ENCODE data around the gene MBD5. TPM values are rescaled to one million over a fixed set of nuclear protein-coding genes. Genes with fewer than 3 reads are reported as not detected.

The MBD5 gene
- total RNA-seq, 1 donor from 2014 or later, result 42.1 TPM

DNA sequence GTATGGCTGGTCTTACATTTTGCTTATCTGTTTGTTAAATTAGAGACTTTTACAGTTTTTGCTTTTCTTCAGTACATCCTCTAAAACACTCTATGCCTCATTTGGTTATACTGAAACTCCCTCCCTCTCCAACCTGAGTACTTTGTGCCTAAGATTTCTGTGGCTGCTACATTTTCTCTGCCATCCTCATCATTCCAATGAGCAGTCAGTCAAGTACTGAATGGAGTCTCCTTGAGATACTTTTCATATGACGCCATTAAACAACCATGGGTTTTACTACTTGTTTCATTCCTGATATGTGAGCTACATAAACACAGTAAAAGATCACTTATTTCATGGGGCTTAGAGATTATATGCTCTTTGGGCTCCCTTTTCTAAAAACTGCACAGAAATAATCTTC, 427.0 kb downstream of the MBD5 start:
- H3K4me1 ChIP-seq, result no peaks in the 10 kb centered on the region
- intact Hi-C loops (cut with DNase I), result no loop called here
- H3K27ac ChIP-seq, result no peak overlapping the region
- H3K4me3 ChIP-seq, result no peak overlapping the region
- no peak for DNase-seq
- no peaks in the 10 kb centered on the region for H3K27me3 ChIP-seq
- TF ChIP-seq CTCF (IDR thresholded peaks at IDR 0.05), result no peak
- no peaks in the 10 kb centered on the region for H3K9me3 ChIP-seq
- ATAC-seq, result peak; percentile 78
- no peaks in the 10 kb centered on the region for H3K36me3 ChIP-seq

DNA sequence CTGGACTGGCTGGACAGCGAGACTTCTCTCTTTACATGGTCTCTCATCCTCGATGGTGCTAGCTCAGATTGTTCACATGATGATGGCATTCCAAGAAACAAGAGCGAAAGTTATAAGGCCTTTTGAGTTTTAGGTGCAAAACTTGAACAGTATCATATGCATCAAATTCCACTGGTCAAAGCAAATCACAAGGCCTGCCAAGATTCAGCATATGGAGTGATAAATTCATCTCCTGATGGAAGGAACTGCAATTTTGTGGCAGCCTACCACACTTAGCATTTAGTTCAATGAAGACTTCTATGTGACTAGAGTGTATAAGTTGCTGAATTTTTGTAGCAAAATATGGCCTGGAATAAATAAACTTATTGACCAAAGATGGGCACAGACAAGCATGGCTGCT, 429.6 kb downstream of the MBD5 start:
- DNase-seq (no peak), ATAC-seq (no peak)
- Histone ChIP-seq H3K36me3 (no peaks in the 10 kb centered on the region), H3K27me3 (no peaks in the 10 kb centered on the region), H3K9me3 (no peaks in the 10 kb centered on the region), H3K4me1 (no peaks in the 10 kb centered on the region), H3K4me3 (no peak overlapping the region), H3K27ac (no peak overlapping the region)
- no peak for TF ChIP-seq CTCF (IDR thresholded peaks at IDR 0.05)
- intact Hi-C loops (cut with DNase I), result no loop called here

DNA sequence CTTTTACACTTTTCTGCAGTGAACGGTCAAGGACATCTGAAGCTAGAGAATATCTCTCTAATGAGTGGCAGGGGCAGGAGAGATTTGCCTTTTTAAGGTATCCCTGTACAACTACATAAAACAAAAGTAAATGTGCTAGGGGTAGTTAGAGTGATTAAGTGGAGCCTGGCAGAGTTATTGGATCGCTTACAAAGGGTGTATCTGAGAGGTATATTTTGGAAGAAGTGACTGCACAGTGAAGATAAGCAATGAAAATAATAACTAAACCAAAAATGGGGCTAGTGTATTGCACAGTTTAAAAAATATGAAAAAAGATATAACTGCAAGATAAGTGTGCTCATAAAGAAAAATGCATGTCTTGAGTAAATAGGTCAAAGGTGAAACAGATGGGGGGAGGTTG, 430.2 kb downstream of the MBD5 start:
- intact Hi-C loops (cut with DNase I), result no loop called here
- DNase-seq, result no peak
- H3K27ac ChIP-seq, result no peak overlapping the region
- no peak for TF ChIP-seq CTCF (IDR thresholded peaks at IDR 0.05)
- no peaks in the 10 kb centered on the region for H3K27me3 ChIP-seq
- no peaks in the 10 kb centered on the region for H3K4me1 ChIP-seq
- no peak overlapping the region for H3K4me3 ChIP-seq
- no peak for ATAC-seq
- H3K9me3 ChIP-seq, result no peaks in the 10 kb centered on the region
- H3K36me3 ChIP-seq, result no peaks in the 10 kb centered on the region

GRCh38 chr2:148455791-148456190, 434.9 kb downstream of the MBD5 start:
- ATAC-seq (no peak), DNase-seq (no peak)
- intact Hi-C loops (cut with DNase I), result no loop called here
- H3K9me3 ChIP-seq, result no peaks in the 10 kb centered on the region
- H3K27me3 ChIP-seq, result no peaks in the 10 kb centered on the region
- H3K4me1 ChIP-seq, result no peaks in the 10 kb centered on the region
- H3K4me3 ChIP-seq, result no peak overlapping the region
- TF ChIP-seq CTCF (IDR thresholded peaks at IDR 0.05), result no peak
- H3K27ac ChIP-seq, result no peak overlapping the region
- no peaks in the 10 kb centered on the region for H3K36me3 ChIP-seq

DNA sequence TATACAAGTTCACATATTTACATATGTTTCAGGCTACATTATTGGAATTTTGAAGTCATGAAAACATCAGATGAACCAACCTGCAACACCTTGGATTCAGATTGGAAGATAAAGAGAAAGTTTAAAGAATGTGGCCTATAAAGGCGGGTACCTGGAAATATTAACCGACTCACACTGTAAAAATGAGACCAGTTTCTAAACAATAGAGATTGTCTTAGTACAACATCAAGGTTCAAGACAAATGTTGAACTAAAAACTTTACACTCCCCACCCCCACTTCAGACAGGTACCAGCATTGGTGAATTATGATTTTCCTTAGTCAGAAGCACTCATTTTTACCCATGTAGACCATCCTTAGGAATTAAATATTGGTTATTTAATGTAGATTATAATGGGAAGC, 437.3 kb downstream of the MBD5 start:
- ATAC-seq (no peak), DNase-seq (no peak)
- Histone ChIP-seq H3K4me1 (no peaks in the 10 kb centered on the region), H3K9me3 (no peaks in the 10 kb centered on the region), H3K4me3 (no peak overlapping the region), H3K27ac (no peak overlapping the region), H3K36me3 (no peaks in the 10 kb centered on the region), H3K27me3 (no peaks in the 10 kb centered on the region)
- intact Hi-C loops (cut with DNase I), result no loop called here
- no peak for TF ChIP-seq CTCF (IDR thresholded peaks at IDR 0.05)

- no peak overlapping the region for H3K4me3 ChIP-seq
- peaks cover 7% of the 10 kb centered on the region for H3K36me3 ChIP-seq
- no peaks in the 10 kb centered on the region for H3K4me1 ChIP-seq
- H3K27ac ChIP-seq, result no peak overlapping the region
- intact Hi-C loops (cut with DNase I), result no loop called here
- no peak for DNase-seq
- H3K9me3 ChIP-seq, result no peaks in the 10 kb centered on the region
- H3K27me3 ChIP-seq, result no peaks in the 10 kb centered on the region
- TF ChIP-seq CTCF (IDR thresholded peaks at IDR 0.05), result no peak
- ATAC-seq, result no peak
Observed at GRCh38 chr2:148459377-148459778, 438.5 kb downstream of the MBD5 start.

Data from upper lobe of right lung (tissue), 1 donor.